HepG2 (cell line): ENCODE data around the gene ZNF211. TPM values are rescaled to one million over a fixed set of nuclear protein-coding genes. Genes with fewer than 3 reads are reported as not detected.

Source experiments
- AFF4 ChIP-seq: sonication (generic); formaldehyde crosslinking; IDR thresholded peaks from 2 replicates; pipeline ENCODE4 v1.4.0; 2020; ENCODE audit warnings: missing genetic modification reagents
- ARID4A ChIP-seq: sonication (generic); formaldehyde crosslinking; IDR thresholded peaks from 2 replicates; pipeline ENCODE4 v1.5.0; 2020; ENCODE audit warnings: mild to moderate bottlenecking, missing genetic modification reagents, borderline replicate concordance
- DZIP1 ChIP-seq: sonication (generic); formaldehyde crosslinking; IDR thresholded peaks from 2 replicates; pipeline ENCODE4 v1.5.0; 2020; ENCODE audit warnings: mild to moderate bottlenecking, missing genetic modification reagents
- GABPA ChIP-seq, 2 experiments: IDR thresholded peaks; 2 replicates each; pipeline ENCODE4 v1.6.1; 2011 to 2016; ENCODE audit warnings: low read depth in 2 of 2, low read length in 1 of 2, missing biosample characterization in 1 of 2, missing genetic modification characterization in 1 of 2
- KDM6A ChIP-seq: IDR thresholded peaks from 2 replicates; pipeline ENCODE4 v1.6.1; 2016; ENCODE audit warnings: low read depth
- MAFG ChIP-seq: sonication (generic); formaldehyde crosslinking; IDR thresholded peaks from 2 replicates; pipeline ENCODE4 v1.5.1; 2020; ENCODE audit warnings: mild to moderate bottlenecking, missing genetic modification reagents
- MLXIP ChIP-seq: sonication (generic); formaldehyde crosslinking; IDR thresholded peaks from 2 replicates; pipeline ENCODE4 v1.9.0; 2021; ENCODE audit warnings: missing genetic modification reagents, borderline replicate concordance
- PATZ1 ChIP-seq: sonication (generic); formaldehyde crosslinking; IDR thresholded peaks from 2 replicates; pipeline ENCODE4 v1.4.0; 2020; ENCODE audit warnings: missing genetic modification reagents
- ZBTB3 ChIP-seq: sonication (generic); formaldehyde crosslinking; IDR thresholded peaks from 2 replicates; pipeline ENCODE4 v1.4.0; 2020; ENCODE audit warnings: low read depth, mild to moderate bottlenecking, moderate library complexity, missing genetic modification reagents, borderline replicate concordance
- ZNF720 ChIP-seq: sonication (generic); formaldehyde crosslinking; IDR thresholded peaks from 2 replicates; pipeline ENCODE4 v1.4.0; 2020; ENCODE audit warnings: missing genetic modification reagents
- polyA plus RNA-seq, 8 experiments: library from polyadenylated mRNA; depleted of rRNA in 3 of 8; stranded (reverse) in 7 of 8; unstranded in 1 of 8; fragments of >200 nt; fragmentation: Illumina TruSeq in 4 of 8; extraction: Trizol in 4 of 8; gene quantifications; 2 replicates each; pipeline versions ENCODE4 v1.2.1 to v1.2.3, GENCODE V29; 2011 to 2016; ENCODE audit warnings: low read depth in 4 of 8, missing spikeins in 1 of 8, mixed read lengths in 1 of 8; ENCODE audit not compliant: insufficient read depth in 1 of 8
- total RNA-seq, 5 experiments: library from RNA; depleted of rRNA; stranded (reverse); fragments of >200 nt; fragmentation: Illumina TruSeq; extraction: Trizol; gene quantifications; 2 replicates each; pipeline ENCODE4 v1.2.3, GENCODE V29; 2016; ENCODE audit warnings: low read depth in 1 of 5

Gene ZNF211
- total and polyA plus RNA-seq, 2 of the 13 experiments (the other 11 are each of a cell fraction or from before 2014, with no cell fraction given) = 9.9 to 11.2 TPM

- TF ChIP-seq MLXIP (CRISPR knock-in tag) (no peak), AFF4 (CRISPR knock-in tag) (no peak), MAFG (no peak), ARID4A (CRISPR knock-in tag) (peak; percentile 67; the same call in 1 of the 2 replicates), ZBTB3 (CRISPR knock-in tag) (no peak), KDM6A (CRISPR knock-in tag) (no peak), GABPA (IDR thresholded peaks at IDR 0.05; ENCODE audit: low read depth, low read length) (no peak), GABPA (CRISPR knock-in tag; IDR thresholded peaks at IDR 0.05; ENCODE audit: low read depth) (no peak), DZIP1 (no peak), PATZ1 (CRISPR knock-in tag) (0 out of 2 replicates have a peak, but pooled peaks have one; percentile 14), ZNF720 (CRISPR knock-in tag) (no peak)
Observed at GRCh38 chr19:57664269-57665127, 31.5 kb downstream of the ZNF211 start (continued).
